Peyer's patch (tissue), 4 donors: ENCODE measurements around the gene ANKRD28.

Experiments
- CTCF ChIP-seq, 6 experiments: fragments of 450-650 bp in 4 of 6; fragments of 200-600 bp in 2 of 6; sonication (generic) in 1 of 6; IDR thresholded peaks; one replicate each; pipeline ENCODE4 v1.5.1; 2017 to 2019; ENCODE audit warnings: antibody characterized with exemption in 6 of 6, mild to moderate bottlenecking in 3 of 6, moderate library complexity in 1 of 6
- POLR2A ChIP-seq, 2 donors: fragments of 450-650 bp; IDR thresholded peaks; one replicate each; pipeline ENCODE4 v1.5.1; 2017; ENCODE audit warnings: antibody characterized with exemption in 2 of 2, mild to moderate bottlenecking in 2 of 2, moderate library complexity in 2 of 2

- TF ChIP-seq CTCF (IDR thresholded peaks at IDR 0.05), result no peak
- TF ChIP-seq POLR2A (IDR thresholded peaks at IDR 0.05), result no peak
These were observed 152.5 kb downstream of the ANKRD28 start for GRCh38 chr3:15645246-15645645.
